Endodermal cell (in vitro differentiated cells): ENCODE results near the gene ANO5. TPM values are rescaled to one million over a fixed set of nuclear protein-coding genes. Genes with fewer than 3 reads are reported as not detected.

Source experiments
- DNase-seq: peaks from one replicate; pipeline ENCODE4 v3.0.0-alpha.2; 2017
- H3K27ac ChIP-seq: 2 replicates; pipeline ENCODE4 v1.5.1; 2013; ENCODE audit warnings: mild to moderate bottlenecking, low read depth, low read length, moderate library complexity
- H3K27me3 ChIP-seq: 2 replicates; pipeline ENCODE4 v1.6.1; 2013; ENCODE audit warnings: mild to moderate bottlenecking, low read length, moderate library complexity; ENCODE audit not compliant: insufficient read depth, control insufficient read depth, poor library complexity, severe bottlenecking
- H3K36me3 ChIP-seq: 2 replicates; pipeline ENCODE4 v1.7.0; 2013; ENCODE audit warnings: mild to moderate bottlenecking, low read length, moderate library complexity; ENCODE audit not compliant: control insufficient read depth, insufficient read depth
- H3K4me1 ChIP-seq: one replicate; pipeline ENCODE4 v1.7.0; 2013; ENCODE audit warnings: low read length; ENCODE audit not compliant: control insufficient read depth, insufficient read depth
- H3K4me3 ChIP-seq: 2 replicates; pipeline ENCODE4 v1.5.1; 2013; ENCODE audit warnings: mild to moderate bottlenecking, low read length, moderate library complexity
- H3K9ac ChIP-seq: 2 replicates; pipeline ENCODE4 v1.6.1; 2013; ENCODE audit warnings: mild to moderate bottlenecking, low read length, moderate library complexity; ENCODE audit not compliant: poor library complexity, severe bottlenecking; ENCODE audit errors: extremely low read depth
- H3K9me3 ChIP-seq: 2 replicates; pipeline ENCODE4 v1.6.1; 2013; ENCODE audit warnings: mild to moderate bottlenecking, low read length, moderate library complexity; ENCODE audit not compliant: control insufficient read depth
- H3K27ac Mint-ChIP-seq: 2 replicates; pipeline ENCODE4 v1.8.0; 2020; ENCODE audit warnings: mixed read lengths
- H3K27me3 Mint-ChIP-seq: 2 replicates; pipeline ENCODE4 v1.8.0; 2021; ENCODE audit warnings: mild to moderate bottlenecking, mixed read lengths; ENCODE audit not compliant: insufficient read depth
- H3K36me3 Mint-ChIP-seq: 2 replicates; pipeline ENCODE4 v1.8.0; 2020; ENCODE audit warnings: low read depth, mixed read lengths
- H3K4me1 Mint-ChIP-seq: 2 replicates; pipeline ENCODE4 v1.8.0; 2020; ENCODE audit warnings: mixed read lengths
- H3K4me3 Mint-ChIP-seq: 2 replicates; pipeline ENCODE4 v1.8.0; 2020; ENCODE audit warnings: mild to moderate bottlenecking, moderate library complexity, mixed read lengths
- H3K9me3 Mint-ChIP-seq: 2 replicates; pipeline ENCODE4 v1.8.0; 2020; ENCODE audit warnings: mild to moderate bottlenecking, mixed read lengths
- CTCF ChIP-seq: fragments of 200-600 bp; sonication (generic); conservative IDR thresholded peaks from 2 replicates; pipeline ENCODE4 v1.5.0; 2021; ENCODE audit warnings: antibody characterized with exemption, mild to moderate bottlenecking
- WGBS, 2 experiments: methylation state at CpG; one replicate each; pipeline versions ENCODE4 v1.1.5 to v1.1.7; 2013; ENCODE audit warnings: missing lambda C conversion rate in 2 of 2, mixed read lengths in 1 of 2; ENCODE audit not compliant: insufficient coverage in 1 of 2, insufficient read length in 1 of 2; 5-methylcytosine and 5-hydroxymethylcytosine counted together
- total RNA-seq, 2 donors: library from RNA; stranded (reverse); fragmentation: NEBNext Ultra II Directional in 1 of 2; extraction: Animal tissue kit (Norgen Biotek cat#: 25700) in 1 of 2; gene quantifications; 2 replicates in 1 of 2; 3 replicates in 1 of 2; pipeline ENCODE4 v1.2.1, GENCODE V29; 2021

ANO5 gene
- total RNA-seq, 2 donors from 2014 or later = 6.2 to 8.9 TPM

GRCh38 chr11:22190827-22191463 lies 1.9 kb upstream of the ANO5 start:
- Mint-ChIP-seq H3K27ac (no peak overlapping the region), H3K4me1 (peaks cover 35% of the 10 kb centered on the region), H3K9me3 (peaks cover 5% of the 10 kb centered on the region), H3K27me3 (peaks cover 5% of the 10 kb centered on the region), H3K36me3 (no peaks in the 10 kb centered on the region), H3K4me3 (no peak overlapping the region)
- Histone ChIP-seq H3K9ac (no peak overlapping the region), H3K4me3 (no peak overlapping the region), H3K27ac (no peak overlapping the region), H3K27me3 (no peaks in the 10 kb centered on the region), H3K9me3 (peaks cover 3% of the 10 kb centered on the region), H3K4me1 (peaks cover 4% of the 10 kb centered on the region), H3K36me3 (no peaks in the 10 kb centered on the region)
- 89 to 94% methylated on average over 2 to 7 of the region's 7 CpGs for WGBS, 2 experiments
- no peak for DNase-seq
- TF ChIP-seq CTCF = no peak

- H3K27me3 ChIP-seq = no peaks in the 10 kb centered on the region
- no peaks in the 10 kb centered on the region for H3K36me3 Mint-ChIP-seq
- H3K4me1 Mint-ChIP-seq = peaks cover 35% of the 10 kb centered on the region
- TF ChIP-seq CTCF = peak; percentile 76
- peak overlapping the region; percentile 94 for H3K4me3 Mint-ChIP-seq
- peak overlapping the region; percentile 85 for H3K4me3 ChIP-seq
- peak overlapping the region; percentile 90 for H3K27ac Mint-ChIP-seq
- H3K36me3 ChIP-seq = no peaks in the 10 kb centered on the region
- WGBS, 2 experiments = 5% methylated on average over 7 of the region's 7 CpGs; no CpG with 5 or more reads in 1 of the 2 experiments
- H3K27ac ChIP-seq = no peak overlapping the region
- H3K27me3 Mint-ChIP-seq = peaks cover 5% of the 10 kb centered on the region
- peak overlapping the region; percentile 7 for H3K9ac ChIP-seq
- DNase-seq = peak; percentile 86
- peaks cover 4% of the 10 kb centered on the region for H3K4me1 ChIP-seq
- H3K9me3 Mint-ChIP-seq = peaks cover 5% of the 10 kb centered on the region
- peaks cover 3% of the 10 kb centered on the region for H3K9me3 ChIP-seq
These were observed 620 bp upstream of the ANO5 start for GRCh38 chr11:22192289-22192641.

- H3K36me3 ChIP-seq = no peaks in the 10 kb centered on the region
- H3K4me3 Mint-ChIP-seq = peak overlapping the region; percentile 94
- H3K27ac Mint-ChIP-seq = peak overlapping the region; percentile 90
- H3K27me3 ChIP-seq = no peaks in the 10 kb centered on the region
- no peaks in the 10 kb centered on the region for H3K36me3 Mint-ChIP-seq
- 1 to 2% methylated on average over 9 to 39 of the region's 39 CpGs for WGBS, 2 experiments
- no peak for TF ChIP-seq CTCF
- H3K4me3 ChIP-seq = peak overlapping the region; percentile 85
- H3K9me3 ChIP-seq = peaks cover 3% of the 10 kb centered on the region
- H3K27me3 Mint-ChIP-seq = peaks cover 5% of the 10 kb centered on the region
- peaks cover 33% of the 10 kb centered on the region for H3K4me1 Mint-ChIP-seq
- peaks cover 4% of the 10 kb centered on the region for H3K4me1 ChIP-seq
- H3K9me3 Mint-ChIP-seq = no peaks in the 10 kb centered on the region
- no peak overlapping the region for H3K27ac ChIP-seq
- peak; percentile 85 for DNase-seq
- no peak overlapping the region for H3K9ac ChIP-seq
These were observed 615 bp downstream of the ANO5 start for GRCh38 chr11:22193348-22194051.
